Left renal pelvis (tissue), 4 donors: ENCODE data around the gene ANKH. TPM values are rescaled to one million over a fixed set of nuclear protein-coding genes. Genes with fewer than 3 reads are reported as not detected.

ENCODE experiments used
- DNase-seq, 4 donors: peaks; one replicate each; pipeline ENCODE4 v3.0.0-alpha.2; 2013; ENCODE audit warnings: low read depth in 4 of 4, low spot score in 3 of 4
- polyA plus RNA-seq, 4 donors: library from polyadenylated mRNA; unstranded; fragments of 120-200 nt; gene quantifications; one replicate each; pipeline ENCODE4 v1.2.1, GENCODE V29; 2013; ENCODE audit not compliant: insufficient read length in 4 of 4

The ANKH gene
- polyA plus RNA-seq, 4 donors: 11.0 to 22.5 (median 15.8) TPM

DNA sequence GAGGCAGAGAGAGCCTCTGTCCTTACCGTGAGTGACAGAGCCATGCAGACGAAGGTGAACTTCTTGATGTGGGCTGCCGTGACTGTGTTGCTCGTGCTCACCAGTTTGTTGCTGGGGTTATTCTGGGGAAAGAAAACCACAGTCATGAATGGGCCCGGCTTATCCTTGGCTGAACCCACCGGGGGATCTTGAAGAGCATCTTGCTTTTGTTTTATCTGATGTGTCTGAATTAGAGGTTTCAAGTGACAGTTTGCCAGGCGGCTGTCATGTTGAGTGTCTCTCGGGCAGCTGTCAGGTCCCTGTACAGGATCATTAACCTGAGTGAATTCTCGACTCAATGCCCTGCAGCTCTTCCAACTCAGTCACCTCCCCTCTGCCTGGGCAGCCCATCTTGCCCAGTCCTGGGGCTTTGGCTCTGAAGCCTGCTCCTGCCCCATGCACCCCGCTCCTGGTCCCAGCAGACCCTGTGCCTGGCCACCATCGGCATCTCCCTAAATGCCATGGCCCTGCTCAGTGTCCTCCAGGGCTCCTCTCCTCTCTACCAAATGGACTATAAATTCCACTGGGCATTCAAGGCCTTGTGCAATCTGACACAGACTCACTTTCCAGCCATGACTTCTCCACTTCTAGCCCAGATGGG is 129.7 kb downstream of the ANKH start:
- DNase-seq: peak in 1 of 4 donors; percentile 35

DNA sequence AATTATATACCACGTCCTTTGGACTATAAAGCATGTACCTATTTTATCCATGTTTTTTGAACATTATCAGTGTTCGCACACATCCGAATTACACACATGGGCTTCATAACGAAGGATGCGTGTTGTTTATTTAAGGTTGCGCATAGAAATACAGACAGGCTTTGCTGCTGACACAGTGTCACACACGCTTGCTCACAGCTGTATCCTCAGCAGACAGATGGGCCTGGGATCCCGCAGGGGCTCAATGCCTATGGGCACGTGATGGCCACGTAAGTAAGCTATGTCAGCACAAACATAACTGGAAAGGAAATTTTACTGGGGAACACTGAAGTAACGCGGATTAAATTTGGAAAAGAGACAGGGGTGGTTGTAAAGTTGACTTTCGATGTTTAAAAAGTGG is 130.4 kb downstream of the ANKH start:
- DNase-seq: no peak

DNA sequence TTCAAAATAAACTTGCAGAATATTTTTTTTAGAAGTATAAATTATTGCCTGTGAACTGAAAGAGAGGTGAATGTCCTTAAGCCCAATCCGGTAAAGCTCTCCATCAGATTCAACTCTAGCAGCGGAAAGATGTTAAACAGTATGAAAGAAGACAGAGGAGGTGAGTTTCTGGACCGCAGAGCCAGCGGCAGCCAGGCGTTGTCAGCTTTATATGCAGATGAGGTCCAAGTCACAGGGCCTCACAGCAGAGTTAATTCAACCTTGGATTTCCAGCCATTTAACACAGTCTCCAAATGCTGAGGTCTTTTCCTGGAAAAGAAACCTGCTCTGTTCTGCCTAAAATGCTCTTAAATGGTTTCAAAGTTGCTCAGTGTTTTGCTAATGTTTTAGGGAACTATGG is 131.6 kb downstream of the ANKH start:
- no peak for DNase-seq

DNA sequence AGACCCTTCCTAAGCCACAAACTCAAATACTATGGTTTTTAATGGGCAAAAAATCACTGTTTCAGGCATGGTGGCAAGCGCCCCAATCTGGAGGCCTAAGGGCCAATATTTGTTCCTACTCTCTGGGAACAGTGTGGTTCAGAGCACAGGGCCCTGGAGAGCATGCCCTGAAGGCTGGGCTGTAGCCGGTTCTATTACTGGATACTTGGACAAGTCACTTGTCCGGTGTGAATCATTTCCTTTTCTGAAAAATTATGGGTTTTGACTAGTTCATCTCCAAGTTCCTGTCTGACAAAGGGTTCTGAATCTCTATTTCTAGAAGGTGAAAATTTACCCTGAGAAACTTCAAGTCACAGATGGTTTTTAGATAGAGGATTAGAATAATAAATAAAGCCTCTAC is 132.0 kb downstream of the ANKH start:
- DNase-seq: no peak

DNA sequence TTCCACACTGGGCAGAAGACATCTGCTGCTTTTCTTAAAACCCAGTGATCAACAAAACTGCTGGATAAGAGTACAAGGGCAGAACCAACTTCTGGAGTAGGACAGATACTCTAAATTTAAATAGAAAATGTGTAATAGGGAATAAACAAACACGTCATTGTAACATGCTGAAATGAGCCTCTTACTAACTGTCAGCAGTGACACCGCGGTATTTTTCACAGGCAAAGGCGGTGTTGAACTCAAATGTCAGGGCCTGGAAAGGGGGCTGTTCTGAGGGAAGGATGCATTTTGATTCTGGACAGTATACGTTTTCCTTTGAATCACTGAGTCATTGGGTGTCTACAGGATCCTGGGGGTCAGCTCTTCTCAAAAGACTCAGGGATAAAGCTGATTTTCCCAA is 133.5 kb downstream of the ANKH start:
- DNase-seq: no peak

DNA sequence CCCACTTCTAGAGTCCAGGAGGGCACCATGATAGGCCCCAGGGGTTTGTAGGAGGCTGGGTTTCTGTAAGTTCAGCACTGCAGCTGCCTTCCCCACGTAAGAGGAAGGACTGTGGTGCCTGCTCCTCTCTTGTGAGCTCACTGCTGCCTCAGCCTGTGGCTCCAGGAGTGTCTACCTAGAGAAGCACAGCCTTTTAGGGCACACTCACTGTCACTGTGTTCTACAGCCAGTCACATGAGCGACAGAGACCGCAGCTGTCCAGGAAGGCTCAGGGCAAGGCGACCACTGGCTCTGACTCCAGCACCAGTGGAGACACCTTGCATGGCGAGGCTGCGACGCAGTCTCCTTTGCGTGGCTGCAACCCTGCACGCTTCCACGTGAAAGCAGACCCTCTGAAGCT is 134.3 kb downstream of the ANKH start:
- DNase-seq: no peak

DNA sequence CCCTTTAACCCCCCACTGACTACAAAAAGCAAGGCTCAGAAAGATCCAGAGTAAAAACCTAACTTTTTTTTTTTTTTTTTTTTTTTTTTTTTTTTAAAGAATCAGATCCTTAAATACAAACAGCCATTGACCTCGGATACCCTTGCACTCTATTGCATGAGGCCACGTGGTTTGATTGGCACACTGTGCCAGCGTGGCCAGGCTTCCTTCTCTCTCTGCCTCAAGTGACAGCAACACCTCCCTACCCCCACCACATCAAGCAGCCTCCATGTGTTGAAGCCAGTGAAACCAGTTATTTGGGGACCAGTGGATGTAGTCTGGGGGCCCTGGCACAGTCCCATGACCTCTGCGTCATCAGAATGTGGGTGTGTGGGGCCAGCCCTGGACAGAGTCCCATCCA is 135.6 kb downstream of the ANKH start:
- DNase-seq: no peak

DNA sequence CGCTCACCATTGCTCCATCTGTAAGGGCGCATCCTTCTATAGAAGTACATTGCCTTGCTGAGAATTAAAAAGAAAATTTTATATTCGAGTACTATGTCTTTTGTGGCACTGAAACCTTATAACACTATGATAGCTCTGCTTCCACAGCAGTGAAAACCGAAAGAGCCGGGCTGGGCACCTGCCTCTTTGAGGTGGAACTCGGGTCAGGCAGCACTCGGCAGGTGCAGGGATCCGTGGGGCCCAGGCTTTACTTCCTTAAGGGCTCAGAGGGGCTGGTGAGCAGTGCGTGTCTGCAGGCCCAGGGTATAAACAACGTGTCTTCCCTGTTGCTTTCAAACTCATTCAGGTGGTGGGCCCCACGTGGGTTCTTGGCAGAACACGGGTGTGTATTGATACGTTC is 137.2 kb downstream of the ANKH start:
- no peak for DNase-seq

DNA sequence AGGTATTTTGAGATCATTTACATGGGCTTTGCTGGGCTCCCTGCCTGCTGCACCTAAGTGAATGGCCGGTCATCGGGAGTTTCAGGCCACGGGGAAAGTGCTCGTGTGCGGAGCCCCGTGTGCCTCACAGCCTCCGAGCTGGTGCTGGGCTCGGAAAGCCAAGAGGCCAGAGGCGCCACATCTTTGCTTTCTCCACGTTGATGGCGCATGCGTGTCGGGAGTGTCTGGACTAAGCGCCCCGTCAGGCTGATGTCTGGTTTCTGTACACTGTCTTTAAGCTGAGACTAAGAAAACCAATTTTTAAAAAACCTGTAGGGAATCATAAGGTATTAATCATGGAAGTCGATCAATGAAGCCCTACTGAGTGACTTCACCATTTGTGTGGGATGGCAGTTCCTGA is 137.9 kb downstream of the ANKH start:
- DNase-seq: no peak

DNA sequence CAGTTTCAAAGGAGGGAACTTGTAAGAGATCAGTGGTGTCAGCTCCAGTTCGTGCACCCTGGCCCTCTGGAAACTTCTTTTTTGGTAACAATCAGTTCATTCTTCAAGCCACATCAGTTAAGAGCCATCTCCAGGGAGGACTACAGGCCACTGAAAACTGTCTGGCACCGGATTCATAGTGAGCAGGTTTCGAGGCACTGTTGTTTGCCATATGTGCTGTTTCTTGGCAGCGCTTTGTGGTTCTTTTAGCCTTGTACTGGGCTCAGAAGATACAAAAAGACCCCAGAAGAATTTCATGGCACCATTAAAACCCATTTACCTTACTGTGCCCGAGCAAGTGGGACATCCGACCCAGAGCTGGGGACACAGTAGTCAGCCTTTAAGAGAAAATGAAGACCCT is 138.6 kb downstream of the ANKH start:
- DNase-seq: no peak

DNA sequence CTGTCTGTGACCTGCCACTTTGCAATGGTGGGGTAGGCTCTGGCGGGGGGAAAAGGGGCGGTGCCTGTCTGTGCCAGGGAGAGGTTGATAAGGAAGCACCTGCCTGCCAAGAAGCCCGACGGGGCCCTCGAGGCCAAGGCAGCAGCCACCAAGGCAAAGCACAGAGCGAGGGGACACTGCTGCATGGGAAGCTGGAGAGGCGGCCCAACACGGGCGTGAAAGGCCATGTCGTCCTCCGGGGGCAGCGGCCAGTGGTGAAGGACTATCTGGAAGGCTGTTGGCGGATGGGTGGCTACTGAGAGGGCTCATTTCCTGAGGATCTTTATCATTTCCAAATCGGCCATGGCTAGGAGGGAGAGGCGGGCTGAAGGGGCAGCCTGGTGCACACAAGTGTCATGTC is 140.7 kb downstream of the ANKH start:
- no peak for DNase-seq

DNA sequence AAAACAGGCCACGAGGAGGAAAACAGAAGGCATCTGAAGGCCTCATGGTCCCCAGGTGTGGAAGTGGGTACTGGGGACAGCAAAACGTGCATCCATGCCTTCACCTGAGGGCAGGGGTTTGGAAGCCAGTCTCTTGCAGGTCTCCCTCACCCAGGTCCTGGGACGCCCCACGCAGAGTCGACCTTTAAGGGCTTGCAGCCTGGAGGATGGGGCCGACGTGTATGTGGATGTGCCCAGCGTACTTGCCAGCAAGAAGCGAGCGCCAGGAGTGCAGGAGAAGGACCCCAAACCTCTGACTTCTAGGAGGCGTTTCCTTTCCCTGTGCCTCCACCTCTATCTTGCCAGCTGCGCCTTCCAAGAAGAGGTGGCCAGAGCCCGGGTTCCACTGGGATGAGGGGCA is 141.1 kb downstream of the ANKH start:
- no peak for DNase-seq

DNA sequence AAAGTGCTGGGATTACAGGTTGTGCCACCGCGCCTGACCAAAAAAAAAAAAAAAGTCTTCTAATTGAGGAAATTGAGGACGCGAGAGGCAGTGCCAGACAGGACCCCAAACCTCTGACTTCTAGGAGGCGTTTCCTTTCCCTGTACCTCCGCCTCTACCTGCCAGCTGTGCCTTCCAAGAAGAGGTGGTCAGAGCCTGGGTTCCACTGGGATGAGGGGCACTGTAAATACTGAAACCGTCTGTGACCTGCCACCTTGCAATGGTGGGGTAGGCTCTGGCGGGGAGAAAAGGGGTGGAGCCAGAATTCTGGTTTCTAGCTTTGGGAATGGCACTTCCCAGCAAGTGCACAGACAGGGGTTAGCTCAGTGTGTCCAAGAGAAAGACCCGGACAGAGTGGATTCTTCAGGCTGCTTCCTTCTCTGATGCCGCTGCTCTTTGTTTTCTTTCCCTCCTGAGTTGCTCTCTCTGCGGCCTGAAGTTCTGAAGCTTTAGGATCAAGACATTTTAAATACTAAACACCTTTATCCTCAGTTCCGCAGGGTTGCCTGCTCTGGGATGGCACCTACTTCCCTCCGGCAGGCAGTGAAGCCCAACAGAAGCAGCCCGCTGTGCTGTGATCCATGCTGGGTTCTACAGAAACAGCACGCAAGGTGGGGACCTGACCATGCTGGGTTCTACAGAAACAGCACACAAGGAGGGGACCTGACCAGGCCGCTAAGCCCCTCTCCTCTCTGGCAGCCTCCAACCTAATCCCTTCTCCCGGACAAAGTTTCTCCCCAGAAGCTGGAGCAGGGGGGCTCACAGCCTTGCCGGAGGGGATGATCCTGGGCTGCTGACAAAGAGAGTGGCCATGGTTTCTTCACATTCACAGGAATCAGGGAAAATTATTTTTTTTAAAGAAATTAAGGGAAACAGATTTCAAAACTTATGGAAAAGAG is 141.9 kb downstream of the ANKH start:
- DNase-seq: no peak

DNA sequence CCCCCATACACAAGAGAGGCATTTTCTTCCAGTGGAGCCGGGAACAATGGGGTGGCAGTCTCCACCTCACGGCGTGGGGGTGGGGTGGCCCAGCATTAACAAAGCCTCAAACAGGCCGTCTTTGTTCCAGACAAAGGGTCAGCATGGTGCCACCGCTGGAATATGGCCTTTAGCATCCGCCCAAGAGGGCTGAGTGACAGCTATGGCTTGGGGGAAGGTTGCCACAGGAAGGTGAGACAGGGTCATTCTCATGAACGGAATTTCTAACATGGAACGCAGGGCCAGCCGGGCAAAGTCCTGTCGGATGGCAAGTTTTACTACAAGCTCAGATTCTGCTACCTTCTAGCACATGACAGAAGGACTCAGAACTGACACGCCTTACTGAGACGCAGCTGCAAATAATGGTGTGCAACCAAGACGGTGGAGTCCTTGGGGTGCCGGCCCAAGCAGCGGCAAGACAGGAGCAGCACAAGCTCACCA is 143.1 kb downstream of the ANKH start:
- DNase-seq: no peak

DNA sequence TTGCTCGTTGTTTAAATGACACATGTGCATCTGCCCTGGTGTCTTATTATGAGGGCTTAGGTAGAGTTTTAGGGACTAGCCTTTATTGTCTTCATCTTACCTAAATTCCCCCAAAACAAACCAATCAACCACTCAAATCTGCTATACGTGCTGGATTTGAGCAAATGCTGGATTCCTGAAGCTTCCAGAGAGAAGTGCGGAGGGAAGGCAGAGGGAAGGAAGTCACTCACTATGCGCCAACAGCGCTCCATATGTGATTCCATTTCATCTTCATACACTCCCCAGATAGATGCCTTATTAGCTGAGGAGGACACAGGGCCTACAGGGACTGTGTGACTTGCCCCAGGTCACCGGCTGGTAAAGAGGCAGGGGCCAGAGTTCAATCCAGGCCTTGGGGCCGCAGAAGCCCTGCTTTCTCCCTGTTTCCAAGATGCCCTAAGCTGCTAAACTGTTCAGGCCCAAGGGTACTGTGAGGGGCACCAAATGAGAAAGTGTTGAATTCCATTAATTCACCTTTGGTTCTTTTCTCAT is 143.6 kb downstream of the ANKH start:
- no peak for DNase-seq

DNA sequence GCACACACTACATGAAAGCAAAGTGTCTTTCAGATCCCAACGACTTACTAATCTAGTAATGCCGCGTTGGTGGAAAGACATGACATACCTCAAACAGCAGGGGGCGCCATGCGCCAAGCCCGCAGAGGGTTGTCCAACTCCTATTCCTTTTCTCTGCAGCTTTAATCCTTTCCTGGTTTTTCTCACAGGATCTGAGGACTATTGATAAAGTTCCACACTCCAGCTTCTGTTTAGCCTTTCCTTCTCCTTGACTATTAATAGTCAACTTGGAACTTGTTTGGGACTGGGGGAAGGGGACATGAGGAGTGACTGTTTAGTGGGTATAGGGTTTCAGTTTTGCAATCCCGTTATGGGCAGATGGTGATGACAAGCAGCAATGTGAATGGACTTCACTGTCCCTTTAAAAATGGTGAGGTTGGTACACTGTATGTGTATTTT is 144.1 kb downstream of the ANKH start:
- peak; percentile 52 to 64 (median 58) for DNase-seq

DNA sequence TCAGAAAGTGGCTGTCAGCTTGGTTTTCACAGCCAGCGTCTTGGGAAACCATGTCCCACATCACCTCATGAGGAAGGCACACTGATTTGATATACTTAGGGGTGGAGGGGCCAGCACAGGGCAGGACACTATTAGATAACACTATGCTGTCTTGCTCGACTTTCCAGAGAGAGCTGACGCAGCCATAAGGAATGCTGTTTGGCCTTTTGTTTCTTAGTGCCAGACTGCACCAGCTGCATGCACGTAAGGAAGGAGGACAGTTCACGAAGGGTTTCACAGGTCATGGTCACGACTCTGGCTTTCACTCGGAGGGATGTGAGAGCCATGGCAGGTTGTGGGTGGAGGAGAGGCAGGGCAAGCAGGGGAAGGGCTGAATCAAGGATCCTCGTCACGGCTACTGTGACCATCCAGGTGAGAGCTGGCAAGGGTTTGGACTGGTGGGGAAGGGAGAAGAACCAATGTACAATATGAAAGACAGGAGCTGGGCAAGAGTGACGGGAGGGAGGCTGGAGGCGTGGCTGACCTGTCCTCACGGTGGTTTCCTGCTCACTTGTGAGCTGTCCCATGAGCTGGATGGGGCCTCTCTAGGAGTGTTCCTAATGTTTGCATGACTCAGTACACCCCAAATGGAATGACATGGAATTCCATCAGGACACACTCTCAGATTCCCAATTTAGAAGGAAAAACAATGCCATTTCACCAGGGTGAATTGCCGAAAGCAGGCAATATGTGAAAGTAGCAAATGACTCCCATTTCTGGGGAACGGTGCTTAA is 145.3 kb downstream of the ANKH start:
- no peak for DNase-seq

DNA sequence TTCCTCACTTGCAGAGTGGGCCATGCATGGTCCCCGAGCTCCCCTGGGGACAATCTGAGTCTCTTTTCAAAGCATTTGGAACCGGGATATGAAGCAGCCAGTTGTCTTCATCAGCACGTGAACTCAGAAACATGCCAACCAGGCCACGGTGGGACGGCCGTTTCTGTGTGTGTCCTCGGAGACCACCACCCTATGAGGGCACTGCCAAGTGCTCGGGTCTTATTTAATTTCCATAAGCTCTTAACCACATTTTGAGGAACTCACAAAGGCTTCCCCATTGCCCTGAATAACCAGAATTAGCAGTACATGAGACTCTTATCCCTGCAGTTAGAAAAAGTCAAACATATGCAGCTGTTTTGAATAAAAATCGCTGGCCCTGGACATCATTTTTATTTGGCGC is 146.9 kb downstream of the ANKH start:
- DNase-seq: no peak

DNA sequence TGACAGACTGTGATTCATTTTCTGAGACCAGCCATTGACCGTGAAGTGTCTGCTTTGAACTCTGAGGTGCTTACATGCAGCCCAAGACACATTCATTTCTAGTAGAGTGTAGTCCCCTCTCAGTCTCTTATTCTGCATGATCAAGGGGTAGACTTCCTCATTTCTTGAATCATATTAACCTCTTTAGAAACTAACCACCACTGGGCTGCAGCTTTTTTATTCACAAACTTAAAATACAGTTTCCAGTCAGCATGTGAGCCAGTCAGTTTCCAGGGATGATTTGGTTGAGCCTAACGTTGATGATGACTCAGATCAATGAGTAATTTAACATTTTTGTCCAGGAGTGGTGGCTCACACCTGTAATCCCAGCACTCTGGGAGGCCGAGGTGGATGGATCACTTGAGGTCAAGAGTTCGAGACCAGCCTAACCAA is 147.9 kb downstream of the ANKH start:
- DNase-seq: no peak

DNA sequence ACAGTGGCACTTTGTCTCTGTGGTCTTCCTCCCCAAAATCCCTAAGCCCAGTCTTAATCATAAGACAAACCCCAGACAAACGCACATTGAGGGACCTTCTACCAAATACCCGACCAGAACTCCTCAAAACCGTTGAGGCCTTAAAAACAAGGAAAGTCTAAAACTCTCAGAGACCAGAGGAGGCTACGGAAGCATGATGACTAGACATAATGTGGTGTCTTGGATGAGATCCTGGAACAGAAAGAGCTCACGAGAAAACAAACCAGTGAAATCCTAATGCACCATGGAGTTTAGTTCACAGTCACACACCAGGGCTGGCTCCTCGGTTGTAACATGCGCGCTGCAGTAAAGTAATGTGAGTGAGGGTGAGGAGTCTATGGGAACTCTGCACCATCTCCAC is 148.7 kb downstream of the ANKH start:
- no peak for DNase-seq
